Mucosa of gallbladder (tissue), 1 donor: ENCODE measurements around the gene VAV1. TPM values are rescaled to one million over a fixed set of nuclear protein-coding genes. Genes with fewer than 3 reads are reported as not detected.
"Not testable (repeated sequence)": the region's sequence is repeated elsewhere in the genome, so short reads cannot be mapped to it uniquely, and the experiment has no call there.

ENCODE experiments used
- DNase-seq: peaks from one replicate; pipeline ENCODE4 v3.0.0-alpha.2; 2020; ENCODE audit warnings: low spot score
- total RNA-seq: library from RNA; stranded (reverse); gene quantifications from one replicate; pipeline ENCODE4 v1.2.1, GENCODE V29; 2021
- donor health status: DM: no; HTN: no; CAD: no.

Gene VAV1
- total RNA-seq, 1 donor from 2014 or later, result 12.7 TPM

DNA sequence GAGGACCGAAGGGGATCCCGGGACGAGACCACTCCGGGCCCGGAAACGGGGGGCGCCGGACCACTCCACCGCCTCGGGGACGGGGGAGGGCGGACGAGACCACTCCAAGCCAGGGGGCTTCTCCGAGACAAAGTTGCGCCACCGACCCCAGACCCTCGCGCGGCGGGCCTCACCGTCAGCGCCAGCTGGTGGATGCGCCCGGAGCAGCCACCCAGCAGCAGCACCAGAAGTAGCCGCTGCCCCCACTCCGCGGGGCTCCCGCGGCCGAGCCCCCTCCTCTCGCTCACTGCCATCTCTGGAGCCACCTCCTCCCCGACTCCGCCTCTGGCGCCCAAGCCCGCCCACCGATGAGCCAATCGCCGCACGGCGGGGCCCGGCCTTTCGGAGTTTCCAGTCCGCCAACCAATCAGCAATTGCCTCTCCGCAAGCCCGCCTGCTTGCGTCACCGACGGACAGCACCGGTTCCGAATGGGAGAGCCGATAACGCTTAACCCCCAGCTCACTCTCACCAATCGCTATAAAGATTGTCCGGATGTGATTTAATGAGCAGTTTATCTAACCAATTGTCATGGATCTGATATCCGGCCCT is 35.1 kb upstream of the VAV1 start, which contains the start of gene GPR108:
Gene GPR108 (minus strand): TSS at position 297 of the 589 bp plus-strand sequence. CDS start 4 bp downstream, at position 293.
- DNase-seq, result peak; percentile 100

DNA sequence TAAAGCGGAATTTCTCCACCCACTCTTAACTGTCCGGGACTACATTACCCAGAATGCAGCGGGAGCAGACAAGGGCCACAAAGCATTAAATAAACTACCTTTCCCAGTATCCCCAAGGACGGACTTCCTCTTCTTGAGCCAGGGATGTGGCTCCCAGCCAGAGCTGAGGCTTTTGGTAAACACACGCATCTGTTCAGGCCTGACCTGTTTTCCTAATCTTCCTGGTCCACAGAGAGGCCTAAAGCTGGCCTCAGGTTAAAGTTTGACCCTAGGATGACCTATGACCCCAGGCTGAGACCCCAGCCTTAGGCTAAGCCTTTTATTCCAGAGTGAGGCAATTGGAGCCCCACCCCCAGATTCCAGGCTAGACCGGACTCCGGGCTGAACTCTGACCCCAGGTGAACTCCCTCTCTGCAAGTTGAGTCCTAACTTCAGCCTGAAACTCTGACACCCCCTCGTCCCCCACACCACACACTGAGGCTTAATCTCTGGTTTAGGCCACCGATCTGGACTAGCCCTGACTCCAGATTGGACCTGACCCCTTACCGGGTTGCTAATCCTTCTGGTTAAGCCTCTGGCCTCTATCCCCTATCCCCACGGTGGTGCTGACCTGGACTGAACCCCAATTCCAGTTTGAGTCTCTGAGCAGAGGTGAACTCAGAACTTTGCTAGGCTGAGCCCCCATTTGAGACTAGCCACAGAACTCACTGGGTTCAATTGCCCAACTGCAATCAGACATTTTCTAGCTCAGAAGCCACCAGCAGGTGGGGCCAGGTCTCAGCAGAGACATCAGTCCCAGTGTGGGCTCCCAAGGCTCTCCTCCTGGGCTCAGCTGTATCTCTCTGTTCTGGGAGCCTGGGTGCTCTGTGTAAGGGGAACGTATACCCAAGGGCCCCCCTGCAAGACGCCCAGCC is 34.4 kb upstream of the VAV1 start:
- DNase-seq, result peak; percentile 99

DNA sequence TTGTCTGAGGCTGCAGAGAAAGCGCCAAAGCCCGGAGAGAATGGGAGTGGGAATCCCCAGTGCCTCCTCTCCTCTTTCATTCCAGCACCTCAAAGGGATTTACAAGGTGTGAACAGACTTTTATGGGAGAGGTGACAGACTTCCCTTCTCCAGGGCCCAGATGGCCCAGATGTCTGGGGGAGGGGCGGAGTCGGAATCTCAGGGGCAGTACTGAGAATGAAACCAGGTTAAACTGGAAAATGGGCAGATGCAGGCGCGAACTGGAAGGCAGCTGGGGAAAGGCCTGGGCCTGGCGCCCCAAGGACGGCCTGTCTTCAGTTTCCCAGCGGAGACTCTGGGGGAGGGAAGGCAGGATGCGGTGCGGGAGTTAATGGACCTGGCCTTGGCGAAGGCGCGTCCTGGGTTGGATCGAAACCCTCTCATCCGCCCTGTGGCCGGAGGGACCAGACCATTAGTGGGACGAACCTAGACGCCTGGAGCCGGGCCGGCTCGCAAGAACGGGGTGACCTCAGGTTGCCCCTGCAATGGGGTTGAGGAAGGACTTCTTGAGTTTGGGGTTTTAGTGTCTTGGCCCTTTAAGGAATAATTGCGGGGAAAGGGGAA is 33.6 kb upstream of the VAV1 start:
- DNase-seq, result no peak

DNA sequence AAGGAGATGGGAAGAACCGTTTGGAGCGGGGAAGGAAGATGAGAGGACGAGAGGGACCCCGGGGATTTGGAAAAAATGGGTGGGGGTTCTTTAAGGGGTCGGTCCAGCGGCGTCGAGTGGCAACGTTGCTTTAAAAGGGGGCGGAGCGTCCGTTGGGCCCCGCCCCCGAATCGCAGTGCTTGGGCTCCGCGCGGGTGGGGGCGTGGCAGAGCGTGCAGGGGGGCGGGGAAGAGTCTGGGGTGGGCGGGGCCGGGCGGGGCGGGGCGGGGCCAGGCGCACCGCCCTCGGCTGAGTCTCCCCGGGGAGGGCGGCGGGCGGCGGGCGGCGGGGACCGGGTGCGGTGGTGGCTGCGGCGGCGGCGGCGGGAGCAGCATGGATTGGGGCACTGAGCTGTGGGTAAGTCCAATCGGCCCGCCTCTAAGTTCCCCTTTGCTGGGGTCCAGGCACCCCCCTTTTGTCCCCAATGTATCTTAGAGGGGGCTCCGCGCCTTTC is 33.1 kb upstream of the VAV1 start, which contains the start of gene TRIP10:
Gene TRIP10 (plus strand): TSS at position 291 of the 493 bp plus-strand sequence. CDS start 82 bp downstream, at position 373.
- DNase-seq, result peak; percentile 89

DNA sequence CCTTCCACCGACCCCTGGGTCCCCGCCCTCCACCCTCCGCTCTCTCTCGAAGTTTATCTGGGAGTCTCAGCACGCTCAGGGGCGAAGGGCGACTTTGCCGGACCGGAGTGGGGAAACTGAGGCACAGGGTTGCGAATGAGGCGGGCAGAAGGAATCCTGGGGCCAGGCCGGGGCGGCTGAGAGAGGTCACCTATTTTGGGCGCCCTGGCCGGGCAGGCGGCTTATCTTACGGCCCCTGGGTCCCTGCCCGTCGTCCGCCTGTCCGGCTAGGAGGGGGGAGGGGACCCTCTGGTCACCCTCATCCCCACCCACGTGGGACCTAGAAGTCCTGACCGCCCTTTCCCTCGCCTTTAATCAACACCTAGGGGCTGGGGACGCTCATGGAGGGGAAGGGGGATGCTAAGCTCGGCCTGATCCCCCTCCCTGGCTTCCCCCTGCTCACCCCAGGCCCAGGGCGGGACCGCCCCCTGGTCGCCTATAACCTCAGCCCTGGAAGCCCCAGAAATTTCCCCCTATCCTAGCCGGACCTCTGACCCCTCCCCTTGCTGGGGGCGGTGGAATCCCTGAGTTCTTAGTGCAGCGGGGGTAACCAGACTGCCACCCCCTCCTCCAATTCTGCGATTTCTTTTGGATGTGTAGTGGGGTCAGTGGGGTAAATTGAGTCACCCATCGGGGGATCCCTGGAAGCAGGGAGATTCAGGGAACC is 32.5 kb upstream of the VAV1 start:
- DNase-seq, result no peak

DNA sequence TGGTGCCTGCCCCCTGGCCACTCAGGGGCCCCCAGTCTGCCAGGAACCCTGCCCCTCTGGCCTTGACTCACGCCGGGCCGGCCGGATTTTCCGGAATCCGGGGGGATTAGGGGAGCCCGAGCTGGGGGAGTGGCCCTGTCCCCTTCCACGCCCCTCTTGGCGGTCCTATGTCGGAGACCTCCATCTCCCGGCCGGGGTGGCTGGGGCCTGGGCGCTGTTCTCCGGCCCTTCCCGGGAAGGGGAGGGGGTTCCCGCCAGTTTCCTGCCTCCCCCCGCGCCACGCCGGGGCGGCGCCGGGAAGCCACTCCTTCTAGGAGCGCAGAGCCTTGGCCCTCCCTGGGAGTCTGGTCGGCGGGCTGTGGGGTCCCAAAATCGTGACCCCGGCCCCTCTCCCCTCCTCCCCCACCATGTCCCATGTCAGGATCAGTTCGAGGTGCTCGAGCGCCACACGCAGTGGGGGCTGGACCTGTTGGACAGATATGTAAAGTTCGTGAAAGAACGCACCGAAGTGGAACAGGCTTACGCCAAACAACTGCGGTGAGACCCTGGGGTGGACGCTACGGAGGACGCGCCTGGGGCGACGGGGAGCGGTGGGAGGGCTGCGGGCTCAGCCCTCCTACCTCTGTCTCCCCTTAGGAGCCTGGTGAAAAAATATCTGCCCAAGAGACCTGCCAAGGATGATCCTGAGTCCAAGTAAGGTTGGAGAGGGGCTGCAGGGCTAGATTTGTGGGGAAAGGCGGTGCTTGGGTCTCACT is 31.7 kb upstream of the VAV1 start:
- no peak for DNase-seq

DNA sequence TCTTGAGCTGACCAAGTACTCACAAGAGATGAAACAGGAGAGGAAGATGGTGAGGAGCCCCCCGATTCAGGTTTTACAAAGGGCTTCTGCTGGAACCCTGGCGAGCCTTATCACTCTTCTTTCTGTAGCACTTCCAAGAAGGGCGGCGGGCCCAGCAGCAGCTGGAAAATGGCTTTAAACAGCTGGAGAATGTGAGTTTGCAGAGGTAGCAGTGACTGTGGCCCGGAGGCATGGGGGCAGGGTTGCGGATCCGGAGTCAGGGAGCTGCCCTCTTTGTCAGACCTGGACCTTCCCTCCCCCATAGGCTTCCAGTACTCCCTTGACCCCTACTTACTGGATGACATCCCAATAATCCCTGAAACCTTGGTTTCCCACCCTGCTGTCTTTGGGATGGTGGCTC is 29.4 kb upstream of the VAV1 start:
- no peak for DNase-seq

DNA sequence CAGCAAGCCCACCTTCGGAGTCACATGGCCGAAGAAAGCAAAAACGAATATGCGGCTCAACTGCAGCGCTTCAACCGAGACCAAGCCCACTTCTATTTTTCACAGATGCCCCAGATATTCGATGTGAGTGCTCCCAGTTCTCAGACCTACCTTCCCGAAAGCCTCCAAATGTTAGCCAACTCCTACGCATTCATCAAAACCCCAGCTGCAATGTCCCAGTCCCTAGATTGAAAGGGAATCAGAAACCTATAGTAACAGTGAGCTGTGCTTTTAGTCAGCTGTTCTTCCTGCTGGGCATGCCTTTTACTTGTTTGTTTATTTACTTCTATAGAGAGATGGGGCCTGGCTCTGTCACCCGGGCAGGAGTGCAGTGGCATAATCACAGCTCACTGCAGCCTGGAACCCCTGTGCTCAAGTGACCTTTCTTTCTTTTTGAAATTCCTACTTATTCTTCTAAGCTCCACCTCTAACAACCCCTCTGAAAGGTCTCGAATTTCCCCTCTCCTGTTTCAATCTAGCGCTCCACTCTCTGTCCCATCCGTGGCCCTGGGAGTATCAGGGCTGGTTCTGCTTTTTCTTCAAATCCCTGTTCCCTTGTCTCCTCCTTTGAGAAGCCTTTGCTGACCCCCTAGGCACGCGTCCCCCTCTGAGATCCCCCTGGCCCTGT is 28.7 kb upstream of the VAV1 start:
- DNase-seq, result no peak

DNA sequence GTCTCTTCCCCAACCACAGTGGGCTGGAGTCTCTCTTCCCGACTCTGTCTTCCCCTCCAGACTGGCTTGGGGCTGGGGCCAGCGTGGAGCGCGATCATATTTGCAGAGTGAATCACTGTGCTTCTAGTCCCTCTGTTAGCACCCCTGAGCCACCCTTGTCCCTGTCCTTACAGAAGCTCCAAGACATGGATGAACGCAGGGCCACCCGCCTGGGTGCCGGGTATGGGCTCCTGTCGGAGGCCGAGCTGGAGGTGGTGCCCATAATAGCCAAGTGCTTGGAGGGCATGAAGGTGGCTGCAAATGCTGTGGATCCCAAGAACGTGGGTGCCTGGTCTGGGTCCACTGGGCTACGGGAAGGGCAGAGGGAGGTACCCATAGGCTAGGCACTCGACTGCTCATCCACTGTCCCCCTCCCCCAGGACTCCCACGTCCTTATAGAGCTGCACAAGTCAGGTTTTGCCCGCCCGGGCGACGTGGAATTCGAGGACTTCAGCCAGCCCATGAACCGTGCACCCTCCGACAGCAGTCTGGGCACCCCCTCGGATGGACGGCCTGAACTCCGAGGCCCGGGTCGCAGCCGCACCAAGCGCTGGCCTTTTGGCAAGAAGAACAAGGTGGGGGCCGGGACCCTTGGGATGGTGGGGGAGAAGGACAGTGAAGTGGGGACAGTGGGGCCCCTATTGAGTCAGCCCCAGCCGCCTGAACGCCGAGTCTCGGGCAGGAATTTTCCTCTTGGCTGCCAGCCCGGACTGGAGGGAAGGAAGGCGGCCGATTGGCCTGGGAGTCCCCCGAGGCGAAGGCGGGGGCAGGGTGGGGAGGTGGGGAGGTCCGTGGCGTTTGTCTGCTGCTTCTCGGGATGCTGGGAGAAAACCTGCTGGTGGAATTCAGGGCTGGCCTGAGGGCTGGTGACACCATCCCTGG is 27.9 kb upstream of the VAV1 start:
- DNase-seq, result peak; percentile 80

DNA sequence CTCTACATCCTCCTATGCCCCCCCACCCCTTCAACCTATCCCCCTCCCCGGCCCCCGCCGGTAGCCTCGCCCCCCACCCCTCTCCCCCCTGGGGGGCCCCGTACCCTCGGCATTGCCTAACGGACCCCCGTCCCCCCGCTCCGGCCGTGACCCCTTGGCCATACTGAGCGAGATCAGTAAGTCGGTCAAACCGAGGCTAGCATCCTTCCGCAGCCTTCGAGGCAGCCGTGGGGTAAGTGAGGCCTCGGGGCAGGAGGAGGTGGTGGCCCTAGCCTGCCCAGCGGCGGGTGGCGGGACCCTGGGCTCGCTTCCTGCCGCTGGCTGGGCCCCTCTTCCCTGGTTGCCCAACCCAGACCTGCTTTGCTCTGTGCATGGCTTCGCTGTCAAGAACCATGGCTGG is 26.5 kb upstream of the VAV1 start:
- DNase-seq, result no peak

DNA sequence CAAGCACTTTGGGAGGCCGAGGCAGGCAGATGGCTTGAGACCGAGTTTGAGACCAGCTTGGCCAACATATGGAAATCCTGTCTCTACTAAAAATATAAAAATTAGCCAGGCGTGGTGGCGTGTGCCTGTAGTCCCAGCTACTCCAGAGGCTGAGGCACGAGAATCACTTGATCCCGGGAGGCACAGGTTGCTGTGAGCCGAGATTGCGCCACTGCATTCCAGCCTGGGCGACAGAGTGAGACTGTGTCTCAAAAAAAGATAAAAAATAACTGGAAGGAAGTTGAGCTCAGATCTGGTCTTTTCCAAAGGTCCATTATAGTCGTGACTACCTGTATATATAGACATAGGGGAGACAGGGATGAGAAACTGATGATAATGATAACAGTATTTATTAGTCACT is 24.0 kb upstream of the VAV1 start:
- DNase-seq, result not testable (repeated sequence)

DNA sequence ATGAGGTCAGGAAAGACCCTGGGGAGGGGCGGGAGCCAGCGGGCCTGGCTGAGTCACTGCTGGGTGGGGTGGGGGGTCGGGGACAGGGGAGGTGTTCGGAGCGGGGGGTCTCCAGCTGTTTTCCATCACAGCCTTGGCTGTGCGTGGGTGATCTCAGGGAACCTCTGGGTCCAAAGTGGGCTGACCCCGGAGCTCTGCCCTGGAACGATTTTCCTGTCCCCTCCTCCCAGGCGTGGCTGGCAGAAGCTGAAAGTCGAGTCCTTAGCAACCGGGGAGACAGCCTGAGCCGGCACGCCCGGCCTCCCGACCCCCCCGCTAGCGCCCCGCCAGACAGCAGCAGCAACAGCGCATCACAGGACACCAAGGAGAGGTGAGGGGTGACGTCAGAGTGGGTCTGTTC is 22.4 kb upstream of the VAV1 start:
- DNase-seq, result no peak

DNA sequence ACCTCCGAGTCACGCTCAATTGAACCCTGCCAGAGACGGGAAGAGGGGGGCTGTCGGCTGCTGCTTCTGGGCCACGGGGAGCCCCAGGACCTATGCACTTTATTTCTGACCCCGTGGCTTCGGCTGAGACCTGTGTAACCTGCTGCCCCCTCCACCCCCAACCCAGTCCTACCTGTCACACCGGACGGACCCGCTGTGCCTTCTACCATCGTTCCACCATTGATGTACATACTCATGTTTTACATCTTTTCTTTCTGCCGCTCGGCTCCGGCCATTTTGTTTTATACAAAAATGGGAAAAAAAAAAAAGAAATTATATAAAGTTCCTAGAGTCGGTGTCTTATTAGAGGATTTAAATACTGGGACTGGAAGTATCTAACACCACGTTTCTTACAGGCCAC is 21.3 kb upstream of the VAV1 start:
- no peak for DNase-seq

DNA sequence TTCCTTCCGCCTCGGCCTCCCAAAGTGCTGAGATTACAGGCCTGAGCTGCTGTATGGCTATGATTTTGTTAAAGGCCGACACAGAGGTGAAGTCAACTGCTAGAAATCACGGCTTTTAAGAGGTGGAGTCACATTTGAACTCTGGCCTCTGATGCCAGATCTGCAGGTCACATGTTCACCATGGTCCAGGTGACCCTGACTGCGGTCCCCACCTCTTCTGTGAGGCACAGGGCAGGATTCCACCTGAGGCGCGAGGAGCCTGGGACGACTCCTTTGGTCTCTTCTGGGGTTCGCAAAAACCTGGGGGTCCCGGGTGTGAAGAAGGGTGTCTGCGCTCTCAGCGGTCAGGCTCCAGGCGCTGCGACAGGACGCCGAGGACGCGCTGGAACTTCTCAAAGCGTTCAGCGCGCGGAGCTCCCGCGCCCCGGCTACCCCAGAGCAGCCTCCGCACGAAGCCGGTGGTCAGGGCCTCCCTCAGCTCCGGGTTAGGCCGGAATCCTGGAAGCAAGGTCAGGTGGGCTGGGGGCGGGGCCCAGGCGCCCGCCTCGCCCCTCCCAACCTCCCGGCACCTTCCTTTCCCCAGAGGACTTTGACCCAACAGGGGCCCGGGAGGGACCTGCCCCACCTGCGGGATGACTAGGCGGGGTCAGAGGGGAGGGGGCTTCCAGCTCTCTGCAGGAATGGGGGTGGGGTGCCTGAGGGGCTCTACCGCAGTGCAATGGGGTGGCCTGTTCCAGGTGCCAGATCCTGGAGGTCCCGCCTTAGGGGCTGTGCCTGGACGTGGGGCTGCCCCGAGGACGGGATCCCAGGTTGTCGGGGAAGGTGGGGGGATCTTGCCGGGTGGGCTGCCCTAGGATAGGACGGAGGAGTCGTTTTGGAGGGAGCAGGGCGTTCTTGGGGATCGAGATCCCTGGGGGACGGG is 20.0 kb upstream of the VAV1 start:
- peak; percentile 55 for DNase-seq

DNA sequence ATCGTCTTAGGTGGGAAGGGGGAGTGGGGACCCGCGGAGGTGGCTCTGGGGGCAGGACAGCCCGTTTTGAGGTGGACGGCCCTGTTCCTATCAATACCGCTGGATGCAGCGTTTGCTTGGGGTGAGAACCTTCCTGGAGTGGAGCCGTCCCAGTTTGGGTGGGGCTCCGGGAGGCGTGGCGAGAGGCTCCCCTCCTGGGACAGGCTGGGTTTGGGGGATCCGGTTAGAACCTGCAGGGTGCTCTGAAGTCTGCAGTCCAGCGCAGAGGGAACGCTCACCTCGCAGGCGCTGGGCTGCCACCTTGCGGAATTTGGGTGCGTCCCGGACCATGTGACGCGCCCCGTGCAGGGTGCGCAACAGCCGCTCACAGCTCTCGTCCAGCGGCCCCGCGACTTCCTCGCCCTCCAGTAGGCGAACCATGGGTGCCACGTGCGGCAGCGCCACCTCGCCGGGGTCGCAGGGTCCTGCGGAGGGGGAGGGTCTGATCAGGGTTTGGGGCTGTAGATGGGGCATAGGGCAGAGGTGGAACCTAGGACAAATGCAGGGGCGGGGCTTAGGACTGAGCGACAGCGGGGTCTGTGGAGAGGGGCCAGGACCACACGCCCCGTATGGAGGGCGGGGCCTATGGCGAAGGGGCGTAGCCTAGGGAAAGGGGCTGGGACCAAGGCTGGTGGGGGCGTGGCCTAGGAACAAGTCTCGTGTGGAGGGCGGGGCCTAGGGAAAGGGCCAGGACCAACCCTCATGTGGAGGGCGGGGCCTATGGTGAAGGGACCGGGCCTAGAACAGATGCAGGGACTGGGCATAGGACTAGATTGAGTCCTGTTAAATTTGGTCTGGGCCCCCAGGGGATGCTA is 19.1 kb upstream of the VAV1 start:
- peak; percentile 87 for DNase-seq

DNA sequence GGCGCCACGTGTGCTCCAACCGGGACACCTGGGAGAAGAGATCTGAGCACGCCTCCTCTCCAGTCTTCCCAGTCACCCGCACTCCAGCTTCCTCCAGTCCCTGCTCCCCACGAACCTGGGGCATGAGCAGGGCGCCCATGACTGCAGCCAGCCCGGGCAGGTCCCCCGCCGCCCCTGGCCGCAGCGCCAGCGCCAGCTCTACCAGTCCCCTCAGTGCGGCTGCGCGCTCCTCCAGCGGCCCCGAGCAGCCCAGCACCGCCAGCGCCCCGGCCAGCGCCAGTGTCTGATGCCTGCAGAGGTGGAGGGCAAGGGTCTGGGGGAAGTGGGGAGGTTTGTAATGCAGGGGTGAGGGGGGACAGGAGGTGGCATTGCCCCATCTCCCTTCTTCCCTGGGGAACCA is 18.4 kb upstream of the VAV1 start:
- DNase-seq, result no peak
